MM.1S (cell line): ENCODE results near the gene FKBP1A.

ENCODE experiments used
- EZH2 ChIP-seq: fragments of 300-600 bp; sonication (generic); optimal IDR thresholded peaks from 2 replicates; pipeline ENCODE3; 2017; ENCODE audit warnings: low read depth, mild to moderate bottlenecking, antibody characterized with exemption, low read length, mixed read lengths
- EZH2phosphoT487 ChIP-seq: fragments of 300-600 bp; sonication (generic); IDR thresholded peaks from 2 replicates; pipeline ENCODE4 v1.6.1; 2018; ENCODE audit warnings: antibody characterized with exemption, low read length
- TF ChIP-seq, protein P1 (sequence below): fragments of 300-600 bp; sonication (generic); IDR thresholded peaks from 2 replicates; pipeline ENCODE4 v1.5.1; 2016; ENCODE audit warnings: antibody characterized with exemption, low read length, mixed read lengths

DNA sequence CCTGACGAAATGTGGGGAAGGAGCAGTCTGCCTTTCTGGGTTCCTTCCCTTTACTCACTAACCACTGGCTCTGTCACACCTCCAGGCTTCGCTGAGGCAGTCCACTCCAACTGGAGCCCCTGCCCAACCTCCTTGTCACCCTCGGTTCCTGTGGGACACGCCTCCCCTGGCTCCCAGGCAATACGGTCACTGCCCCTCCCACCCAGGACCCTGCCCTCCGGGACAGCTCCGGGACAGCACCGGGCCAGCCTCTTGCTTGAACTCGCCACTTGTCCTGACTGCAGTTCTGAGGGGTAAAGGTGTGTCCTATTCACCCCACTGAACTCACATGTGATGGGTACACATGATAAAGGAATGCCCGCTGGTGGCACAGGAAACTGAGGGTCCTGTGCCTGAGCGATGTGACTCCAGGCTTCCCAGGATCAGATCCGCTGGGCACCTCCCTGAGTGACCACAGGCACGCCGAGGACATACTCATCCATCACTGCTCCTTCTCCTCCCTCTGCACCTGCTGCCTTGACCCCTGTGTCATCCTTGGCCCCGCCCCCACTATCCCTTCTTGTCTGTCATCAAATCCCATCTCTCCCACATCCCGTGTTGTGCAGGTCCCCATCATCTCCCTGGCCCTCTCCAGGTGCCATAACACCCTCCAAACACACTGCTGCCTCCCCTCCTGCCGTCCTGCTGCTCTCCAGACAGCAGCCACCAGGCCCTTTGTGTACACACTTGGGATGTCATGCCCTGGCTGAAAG lies 71.8 kb downstream of the FKBP1A start:
- TF ChIP-seq, protein P1, sequence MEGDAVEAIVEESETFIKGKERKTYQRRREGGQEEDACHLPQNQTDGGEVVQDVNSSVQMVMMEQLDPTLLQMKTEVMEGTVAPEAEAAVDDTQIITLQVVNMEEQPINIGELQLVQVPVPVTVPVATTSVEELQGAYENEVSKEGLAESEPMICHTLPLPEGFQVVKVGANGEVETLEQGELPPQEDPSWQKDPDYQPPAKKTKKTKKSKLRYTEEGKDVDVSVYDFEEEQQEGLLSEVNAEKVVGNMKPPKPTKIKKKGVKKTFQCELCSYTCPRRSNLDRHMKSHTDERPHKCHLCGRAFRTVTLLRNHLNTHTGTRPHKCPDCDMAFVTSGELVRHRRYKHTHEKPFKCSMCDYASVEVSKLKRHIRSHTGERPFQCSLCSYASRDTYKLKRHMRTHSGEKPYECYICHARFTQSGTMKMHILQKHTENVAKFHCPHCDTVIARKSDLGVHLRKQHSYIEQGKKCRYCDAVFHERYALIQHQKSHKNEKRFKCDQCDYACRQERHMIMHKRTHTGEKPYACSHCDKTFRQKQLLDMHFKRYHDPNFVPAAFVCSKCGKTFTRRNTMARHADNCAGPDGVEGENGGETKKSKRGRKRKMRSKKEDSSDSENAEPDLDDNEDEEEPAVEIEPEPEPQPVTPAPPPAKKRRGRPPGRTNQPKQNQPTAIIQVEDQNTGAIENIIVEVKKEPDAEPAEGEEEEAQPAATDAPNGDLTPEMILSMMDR, result no peak
- no peak for TF ChIP-seq EZH2phosphoT487
- TF ChIP-seq EZH2, result no peak
